ENCODE results near the gene COL23A1. TPM values are rescaled to one million over a fixed set of nuclear protein-coding genes. Genes with fewer than 3 reads are reported as not detected.

The COL23A1 gene
- total and polyA plus RNA-seq, 2 experiments from 2014 or later = 1.1 to 5.1 TPM

DNA sequence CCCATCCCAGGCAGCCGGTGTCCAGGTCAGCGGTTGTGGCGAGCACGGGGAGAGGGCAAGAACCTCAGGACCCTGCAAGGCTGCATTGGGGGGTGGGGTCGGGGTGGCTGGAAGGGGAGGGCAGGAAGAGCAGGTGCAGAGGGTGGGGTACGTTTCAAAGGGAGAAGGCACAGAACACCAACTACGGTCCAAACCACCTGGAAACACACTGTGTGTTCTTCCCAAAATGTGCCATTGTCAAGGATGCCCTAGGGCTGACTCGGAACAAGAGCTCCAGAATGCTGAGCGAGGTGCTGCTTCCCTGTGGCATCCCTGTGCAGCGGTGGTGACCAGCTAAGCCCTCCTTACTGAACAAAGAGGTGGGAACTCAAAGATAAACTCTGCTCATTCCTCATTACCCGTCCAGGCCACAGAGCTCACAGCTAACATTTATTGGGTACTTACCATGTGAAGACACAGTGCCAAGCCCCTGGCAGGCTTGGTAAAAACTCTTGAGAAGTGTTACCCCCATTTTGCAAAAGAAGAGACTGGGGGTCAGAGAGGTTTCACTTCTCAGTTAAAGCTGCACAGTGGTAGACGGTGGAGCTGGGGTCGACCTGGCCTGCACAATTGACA, 153.8 kb downstream of the COL23A1 start:
- Histone ChIP-seq H3K9me2 (replicated peaks; ENCODE audit: insufficient read depth) (no peaks in the 10 kb centered on the region), H3K27me3 (no peaks in the 10 kb centered on the region), H2AFZ (no peak overlapping the region), H3K27ac (no peak overlapping the region), H3K4me3 (no peak overlapping the region), H3K36me3 (replicated peaks; ENCODE audit: insufficient read depth, low read depth) (no peaks in the 10 kb centered on the region), H3K79me2 (no peaks in the 10 kb centered on the region), H3K9me3 (ENCODE audit: low read depth) (no peaks in the 10 kb centered on the region), H3K4me1 (ENCODE audit: insufficient read depth) (no peaks in the 10 kb centered on the region), H4K20me1 (ENCODE audit: insufficient read depth, poor library complexity, severe bottlenecking) (no peaks in the 10 kb centered on the region), H3K4me2 (no peak overlapping the region)
- 85% methylated on average over 11 of the region's 13 CpGs for WGBS (ENCODE audit: low lambda C conversion rate, missing lambda C conversion rate)
- TF ChIP-seq, protein P1, sequence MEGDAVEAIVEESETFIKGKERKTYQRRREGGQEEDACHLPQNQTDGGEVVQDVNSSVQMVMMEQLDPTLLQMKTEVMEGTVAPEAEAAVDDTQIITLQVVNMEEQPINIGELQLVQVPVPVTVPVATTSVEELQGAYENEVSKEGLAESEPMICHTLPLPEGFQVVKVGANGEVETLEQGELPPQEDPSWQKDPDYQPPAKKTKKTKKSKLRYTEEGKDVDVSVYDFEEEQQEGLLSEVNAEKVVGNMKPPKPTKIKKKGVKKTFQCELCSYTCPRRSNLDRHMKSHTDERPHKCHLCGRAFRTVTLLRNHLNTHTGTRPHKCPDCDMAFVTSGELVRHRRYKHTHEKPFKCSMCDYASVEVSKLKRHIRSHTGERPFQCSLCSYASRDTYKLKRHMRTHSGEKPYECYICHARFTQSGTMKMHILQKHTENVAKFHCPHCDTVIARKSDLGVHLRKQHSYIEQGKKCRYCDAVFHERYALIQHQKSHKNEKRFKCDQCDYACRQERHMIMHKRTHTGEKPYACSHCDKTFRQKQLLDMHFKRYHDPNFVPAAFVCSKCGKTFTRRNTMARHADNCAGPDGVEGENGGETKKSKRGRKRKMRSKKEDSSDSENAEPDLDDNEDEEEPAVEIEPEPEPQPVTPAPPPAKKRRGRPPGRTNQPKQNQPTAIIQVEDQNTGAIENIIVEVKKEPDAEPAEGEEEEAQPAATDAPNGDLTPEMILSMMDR (IDR thresholded peaks at IDR 0.05; ENCODE audit: poor library complexity) = no peak
- no peak for TF ChIP-seq EZH2phosphoT487 (IDR thresholded peaks at IDR 0.05; ENCODE audit: low read depth, severe bottlenecking, unreplicated experiment)
- no peak for TF ChIP-seq EZH2 (IDR thresholded peaks at IDR 0.05; ENCODE audit: borderline replicate concordance)
- no peak for DNase-seq (ENCODE audit: low spot score)

DNA sequence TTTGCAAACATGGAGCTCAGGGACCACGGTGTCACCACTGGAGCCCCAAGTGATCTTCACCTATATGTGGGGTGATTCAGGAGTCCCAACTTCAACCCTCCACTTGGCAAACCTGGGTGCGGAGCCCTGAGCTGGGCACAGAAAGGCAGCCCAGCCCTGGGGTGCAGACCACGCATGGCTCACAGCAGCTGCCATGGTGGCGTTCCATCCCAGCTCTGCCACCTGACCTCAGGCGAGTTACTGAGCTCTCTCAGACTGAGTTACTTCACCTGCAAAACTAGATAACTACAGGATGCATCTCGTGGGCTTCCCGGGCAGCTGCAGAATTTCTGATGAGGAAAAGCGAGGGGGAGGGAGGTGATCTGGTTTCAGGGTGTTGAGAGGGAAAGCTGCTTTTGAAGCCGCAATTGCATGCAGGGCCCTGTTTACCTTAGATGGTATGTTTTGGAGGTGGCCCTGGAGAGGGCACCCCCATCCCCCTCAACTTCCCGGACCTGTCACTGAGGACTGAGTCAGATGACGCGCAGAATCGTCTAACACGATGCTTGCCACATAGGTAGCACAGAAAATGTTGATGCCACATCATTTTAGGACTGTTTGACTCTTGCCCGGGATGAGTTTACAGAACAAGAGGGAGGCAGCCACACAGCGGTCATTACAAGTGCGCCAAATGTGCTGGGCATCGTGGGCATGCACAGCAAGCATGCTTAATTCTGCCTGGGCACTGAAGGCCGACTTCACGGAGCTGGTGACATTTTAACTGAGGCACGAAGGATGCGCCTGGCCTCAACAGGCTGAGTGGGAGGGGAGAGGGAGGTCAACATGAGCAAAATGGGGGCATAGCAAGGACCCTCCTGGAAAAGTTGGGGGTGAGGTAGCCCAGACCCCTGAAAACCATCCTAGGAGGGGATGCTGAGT, 154.6 kb downstream of the COL23A1 start:
- DNase-seq (ENCODE audit: low spot score) = no peak
- no peak overlapping the region for H3K4me3 ChIP-seq
- H3K9me2 ChIP-seq (replicated peaks; ENCODE audit: insufficient read depth) = no peaks in the 10 kb centered on the region
- no peak overlapping the region for H3K27ac ChIP-seq
- H3K79me2 ChIP-seq = no peaks in the 10 kb centered on the region
- no peak overlapping the region for H3K4me2 ChIP-seq
- H4K20me1 ChIP-seq (ENCODE audit: insufficient read depth, poor library complexity, severe bottlenecking) = no peaks in the 10 kb centered on the region
- no peak overlapping the region for H2AFZ ChIP-seq
- H3K9me3 ChIP-seq (ENCODE audit: low read depth) = no peaks in the 10 kb centered on the region
- H3K27me3 ChIP-seq = no peaks in the 10 kb centered on the region
- 94% methylated on average over 22 of the region's 22 CpGs for WGBS (ENCODE audit: low lambda C conversion rate, missing lambda C conversion rate)
- no peaks in the 10 kb centered on the region for H3K4me1 ChIP-seq (ENCODE audit: insufficient read depth)
- no peaks in the 10 kb centered on the region for H3K36me3 ChIP-seq (replicated peaks; ENCODE audit: insufficient read depth, low read depth)
- TF ChIP-seq EZH2 (IDR thresholded peaks at IDR 0.05; ENCODE audit: borderline replicate concordance) = no peak
- TF ChIP-seq EZH2phosphoT487 (IDR thresholded peaks at IDR 0.05; ENCODE audit: low read depth, severe bottlenecking, unreplicated experiment) = no peak
- TF ChIP-seq, protein P1 (IDR thresholded peaks at IDR 0.05; ENCODE audit: poor library complexity) = no peak

DNA sequence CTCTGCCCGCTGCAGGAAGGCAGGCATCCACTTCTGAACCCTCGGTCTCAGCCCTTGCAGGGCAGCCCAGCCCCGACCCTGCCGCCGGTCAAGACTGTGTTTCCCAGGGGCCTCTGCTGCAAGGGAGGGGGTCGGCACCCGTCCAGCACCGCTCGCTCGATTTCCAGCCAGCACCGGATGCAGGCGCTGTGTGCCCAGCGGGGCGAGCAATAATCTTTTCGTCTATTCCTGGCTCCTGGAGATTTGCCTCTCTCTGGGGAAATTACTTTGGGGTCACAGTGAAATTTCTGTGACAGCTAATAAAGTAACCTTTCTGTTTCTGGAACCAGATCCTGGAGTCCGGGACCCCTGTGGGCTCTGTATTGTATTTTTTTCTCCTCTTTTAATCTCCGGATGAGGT, 155.3 kb downstream of the COL23A1 start:
- H2AFZ ChIP-seq = no peak overlapping the region
- H3K27me3 ChIP-seq = no peaks in the 10 kb centered on the region
- 88% methylated on average over 17 of the region's 17 CpGs for WGBS (ENCODE audit: low lambda C conversion rate, missing lambda C conversion rate)
- no peaks in the 10 kb centered on the region for H3K36me3 ChIP-seq (replicated peaks; ENCODE audit: insufficient read depth, low read depth)
- no peaks in the 10 kb centered on the region for H3K9me3 ChIP-seq (ENCODE audit: low read depth)
- no peaks in the 10 kb centered on the region for H4K20me1 ChIP-seq (ENCODE audit: insufficient read depth, poor library complexity, severe bottlenecking)
- no peaks in the 10 kb centered on the region for H3K4me1 ChIP-seq (ENCODE audit: insufficient read depth)
- TF ChIP-seq EZH2 (IDR thresholded peaks at IDR 0.05; ENCODE audit: borderline replicate concordance) (no peak), EZH2phosphoT487 (IDR thresholded peaks at IDR 0.05; ENCODE audit: low read depth, severe bottlenecking, unreplicated experiment) (no peak)
- TF ChIP-seq, protein P1 (IDR thresholded peaks at IDR 0.05; ENCODE audit: poor library complexity) = no peak
- H3K27ac ChIP-seq = no peak overlapping the region
- no peak for DNase-seq (ENCODE audit: low spot score)
- H3K4me2 ChIP-seq = no peak overlapping the region
- no peak overlapping the region for H3K4me3 ChIP-seq
- no peaks in the 10 kb centered on the region for H3K9me2 ChIP-seq (replicated peaks; ENCODE audit: insufficient read depth)
- no peaks in the 10 kb centered on the region for H3K79me2 ChIP-seq

Data from hepatocyte (in vitro differentiated cells).